MM.1S (cell line): ENCODE results near the gene SLC7A1.

Experiments used
- CTCF ChIP-seq: fragments of 300-600 bp; sonication (generic); IDR thresholded peaks from 2 replicates; pipeline ENCODE4 v1.5.1; 2016; ENCODE audit warnings: antibody characterized with exemption, low read length, mixed read lengths
- EZH2 ChIP-seq: fragments of 300-600 bp; sonication (generic); optimal IDR thresholded peaks from 2 replicates; pipeline ENCODE3; 2017; ENCODE audit warnings: low read depth, mild to moderate bottlenecking, antibody characterized with exemption, low read length, mixed read lengths

GRCh38 chr13:29507356-29507755 lies 88.1 kb downstream of the SLC7A1 start:
- TF ChIP-seq CTCF (no peak), EZH2 (no peak)
